ENCODE data around the gene GBGT1. TPM values are rescaled to one million over a fixed set of nuclear protein-coding genes. Genes with fewer than 3 reads are reported as not detected.

GBGT1 gene
- total RNA-seq, 2 experiments from 2014 or later = 2.5 to 3.9 TPM

Other genes with a start within 250 kb of the GBGT1 start
- 10 to 100 TPM; 30.0 to 31.0 TPM for gene TSC1, start 219.3 kb downstream of the GBGT1 start, total RNA-seq
- not detected for gene GFI1B, start 185.2 kb downstream of the GBGT1 start, total RNA-seq
- gene GTF3C5, start 132.9 kb downstream of the GBGT1 start, total RNA-seq = 10 to 100 TPM; 66.8 to 67.3 TPM
- 1 to 10 TPM; 1.1 to 1.4 TPM for gene CEL, start 101.9 kb downstream of the GBGT1 start, total RNA-seq
- 100 to 1,000 TPM; 113 to 123 TPM for gene RALGDS, start 42.7 kb downstream of the GBGT1 start, total RNA-seq
- not detected for gene OBP2B, start 45.3 kb upstream of the GBGT1 start, total RNA-seq
- gene ABO, start 111.3 kb upstream of the GBGT1 start, total RNA-seq = under 1 TPM; 0.20 to 0.53 TPM
- gene SURF6, start 172.3 kb upstream of the GBGT1 start, total RNA-seq = 10 to 100 TPM in 1 of 2 experiments, 1 to 10 TPM in 1; 9.3 to 10.9 TPM
- 10 to 100 TPM; 21.1 to 23.3 TPM for gene MED22, start 184.2 kb upstream of the GBGT1 start, total RNA-seq
- gene RPL7A, start 184.3 kb upstream of the GBGT1 start, total RNA-seq = 1,000 to 10,000 TPM; 1,627 to 1,632 TPM
- 10 to 100 TPM; 33.8 to 37.6 TPM for gene SURF1, start 192.6 kb upstream of the GBGT1 start, total RNA-seq
- gene SURF2, start 192.6 kb upstream of the GBGT1 start, total RNA-seq = 10 to 100 TPM; 10.2 TPM
- gene SURF4, start 212.1 kb upstream of the GBGT1 start, total RNA-seq = 100 to 1,000 TPM; 249 to 260 TPM
- under 1 TPM; 0.65 to 0.71 TPM for gene STKLD1, start 212.5 kb upstream of the GBGT1 start, total RNA-seq